Activated T-cell treated with anti-CD3 and anti-CD28 coated beads for 24 hours (primary cell): ENCODE data around the gene NTSR1.
A peak's percentile ranks its signal among the peaks of the same experiment; 100 is the strongest.

Experiments used
- DNase-seq: peaks from one replicate; pipeline ENCODE4 v3.0.0-alpha.2; 2020; ENCODE audit warnings: low read depth

NTSR1 gene

DNA sequence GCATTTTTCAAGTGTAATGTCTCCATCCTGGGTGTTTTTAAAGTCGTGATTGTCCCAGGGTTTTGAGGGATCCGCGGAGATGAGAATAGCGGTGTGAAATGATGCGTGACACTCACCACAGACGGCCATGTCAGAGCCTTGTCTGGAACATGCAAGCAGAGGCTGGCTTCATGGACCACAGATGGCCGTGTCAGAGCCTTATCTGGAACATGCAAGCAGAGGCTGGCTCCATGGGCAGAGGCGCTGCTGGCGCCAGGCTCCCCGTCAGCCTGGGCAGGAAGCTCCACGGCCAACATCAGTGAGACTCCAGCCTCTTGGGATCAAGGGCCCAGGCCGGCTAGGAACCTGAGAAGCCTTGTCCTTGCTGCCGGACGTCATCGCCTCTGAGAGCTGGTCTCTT is 80.0 kb downstream of the NTSR1 start:
- no peak for DNase-seq

DNA sequence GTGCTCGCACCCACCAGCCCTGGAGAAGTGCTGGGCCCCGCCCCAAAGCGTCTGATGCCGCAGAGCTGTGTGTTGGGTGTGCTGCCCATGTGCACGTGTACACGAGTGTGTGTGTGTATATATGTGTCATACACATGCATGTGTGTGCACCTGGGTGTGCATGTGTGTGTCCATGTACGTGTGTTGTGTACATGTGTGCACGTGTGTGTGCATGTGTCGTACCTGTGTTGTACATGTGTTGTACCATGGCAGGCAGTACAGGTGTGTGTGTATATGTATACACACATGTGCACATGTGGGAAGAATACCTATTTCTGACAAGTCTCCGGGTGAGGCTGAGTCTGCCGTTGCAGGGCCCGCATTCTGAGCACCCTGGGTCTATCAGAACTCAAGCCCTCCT is 81.4 kb downstream of the NTSR1 start:
- no peak for DNase-seq

DNA sequence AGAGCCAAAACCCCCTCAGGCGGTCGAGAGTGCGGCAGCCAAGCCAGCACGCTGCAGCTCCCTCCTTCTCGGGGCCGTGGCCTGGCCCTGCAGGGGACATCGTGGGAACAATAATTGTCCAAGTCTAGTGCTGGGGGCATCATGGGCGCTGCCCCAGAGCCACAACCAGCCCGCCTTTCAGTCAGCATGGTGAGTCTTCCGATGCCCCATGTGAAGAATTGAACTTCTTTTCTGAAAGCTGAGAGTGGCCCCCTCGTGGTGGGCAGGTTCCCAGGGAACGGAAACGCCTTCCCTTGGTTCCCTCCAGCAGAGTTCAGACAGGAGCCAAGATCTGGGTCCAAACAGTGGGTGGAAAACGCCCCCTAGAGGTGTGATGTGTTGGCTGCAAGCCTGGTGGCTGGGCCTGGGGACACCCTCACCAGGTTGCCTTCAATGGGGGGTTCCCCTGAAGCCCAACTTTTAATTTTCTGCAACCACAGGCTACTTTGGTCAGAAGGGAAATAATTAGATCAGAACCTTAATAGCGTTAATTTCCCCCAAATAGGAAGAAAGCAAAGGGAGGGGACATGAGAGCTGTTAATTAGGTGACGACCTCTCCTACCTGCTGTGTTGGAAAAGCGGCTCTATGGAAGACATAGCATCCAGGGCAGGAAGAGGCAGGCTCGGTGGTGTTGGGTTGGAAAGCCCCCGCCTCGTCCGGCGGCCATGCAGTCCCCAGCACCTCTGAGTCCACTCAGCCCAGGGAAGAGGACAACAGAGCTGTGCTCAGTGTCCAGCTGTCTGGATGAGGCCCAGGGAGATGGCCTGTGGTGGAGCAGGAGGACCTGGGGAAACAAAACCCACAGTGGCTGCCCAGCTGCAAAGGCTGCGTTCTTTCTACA is 82.9 kb downstream of the NTSR1 start:
- DNase-seq = peak; percentile 67

DNA sequence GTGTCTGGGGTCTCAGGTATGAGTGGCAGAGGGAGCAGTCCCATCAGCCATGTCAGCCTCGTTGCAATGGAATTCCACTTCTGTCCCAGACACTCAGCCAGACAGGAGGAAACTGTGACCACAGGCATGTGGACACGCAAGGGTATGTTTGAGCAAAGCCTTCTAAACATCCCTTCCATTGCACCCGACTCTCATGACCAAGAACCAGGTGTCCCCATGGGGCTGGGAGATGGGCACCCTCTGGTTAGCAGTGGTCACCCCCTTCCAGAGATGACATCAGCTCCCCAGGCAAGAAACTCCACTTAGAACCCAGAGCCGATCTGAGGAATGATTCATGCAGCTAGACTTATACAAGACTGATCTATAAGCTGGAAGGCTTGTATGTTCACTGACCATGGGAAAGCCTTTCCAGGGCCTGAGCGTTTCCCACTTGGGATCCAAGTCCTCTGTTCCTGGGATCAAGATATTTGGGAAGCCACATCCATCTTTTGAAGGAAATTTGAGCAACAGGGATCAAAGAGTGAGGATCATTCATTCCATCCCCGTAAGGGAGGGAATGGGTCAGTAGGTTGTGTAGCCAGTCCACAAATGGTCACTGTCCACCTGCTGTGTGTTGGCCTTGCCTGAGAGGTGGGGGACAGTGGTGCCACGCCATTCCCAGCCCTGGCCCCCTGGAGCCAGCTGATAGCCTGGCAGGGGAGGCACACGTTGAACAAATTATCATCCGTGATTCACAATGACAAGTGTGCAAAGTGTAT is 83.7 kb downstream of the NTSR1 start:
- DNase-seq = no peak

DNA sequence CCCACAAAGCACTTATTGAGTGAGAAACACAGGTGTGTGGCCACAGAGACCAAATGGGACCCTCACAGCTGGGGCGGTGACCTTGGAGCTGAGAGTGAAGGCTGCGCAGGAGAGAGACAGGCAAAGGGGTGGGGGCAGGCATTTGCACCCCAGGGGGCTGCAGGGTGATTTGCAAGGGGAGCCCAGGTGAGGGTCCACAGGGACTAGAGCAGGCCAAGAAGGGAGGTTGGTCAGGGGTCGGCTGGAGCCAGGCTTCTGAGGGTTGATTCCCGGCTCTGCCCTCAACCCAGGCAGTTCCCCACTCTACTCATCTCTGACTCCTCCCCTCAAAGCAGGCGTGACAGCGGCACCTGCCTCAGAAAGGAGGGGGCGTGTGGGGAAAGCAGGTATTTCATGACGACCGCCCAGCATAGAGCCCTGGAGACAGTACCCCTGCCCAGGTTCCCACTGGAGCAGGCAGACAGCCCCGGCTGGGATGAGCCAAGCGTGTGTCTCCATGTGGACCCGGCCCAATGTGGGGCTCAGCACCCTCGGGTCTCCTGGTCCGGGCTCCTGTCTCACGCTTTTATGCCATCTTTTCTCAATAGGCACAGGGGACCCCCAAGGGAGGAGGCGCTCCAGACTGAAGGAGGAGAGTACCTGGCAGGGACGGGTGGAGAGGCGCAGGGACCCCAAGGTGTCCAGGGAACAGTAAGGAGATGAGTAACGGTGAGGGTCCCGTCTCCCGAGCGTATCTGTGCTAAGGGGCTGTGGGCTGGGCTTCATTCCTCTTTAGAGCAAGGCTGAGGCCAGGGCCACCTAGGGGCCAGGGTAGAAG is 84.5 kb downstream of the NTSR1 start:
- DNase-seq = no peak

DNA sequence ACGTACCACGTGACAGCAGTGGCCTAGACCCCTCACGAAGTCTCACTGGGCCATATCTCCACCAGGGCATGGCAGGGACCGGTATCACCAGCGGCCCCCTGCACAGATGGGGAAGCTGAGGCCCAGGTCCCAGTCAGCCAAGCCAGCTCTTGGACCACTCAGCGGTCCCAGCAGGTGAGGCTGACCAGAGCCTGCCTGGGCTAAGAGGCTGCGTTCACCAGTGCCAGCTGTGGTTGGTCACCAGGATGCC is 85.0 kb downstream of the NTSR1 start:
- no peak for DNase-seq

DNA sequence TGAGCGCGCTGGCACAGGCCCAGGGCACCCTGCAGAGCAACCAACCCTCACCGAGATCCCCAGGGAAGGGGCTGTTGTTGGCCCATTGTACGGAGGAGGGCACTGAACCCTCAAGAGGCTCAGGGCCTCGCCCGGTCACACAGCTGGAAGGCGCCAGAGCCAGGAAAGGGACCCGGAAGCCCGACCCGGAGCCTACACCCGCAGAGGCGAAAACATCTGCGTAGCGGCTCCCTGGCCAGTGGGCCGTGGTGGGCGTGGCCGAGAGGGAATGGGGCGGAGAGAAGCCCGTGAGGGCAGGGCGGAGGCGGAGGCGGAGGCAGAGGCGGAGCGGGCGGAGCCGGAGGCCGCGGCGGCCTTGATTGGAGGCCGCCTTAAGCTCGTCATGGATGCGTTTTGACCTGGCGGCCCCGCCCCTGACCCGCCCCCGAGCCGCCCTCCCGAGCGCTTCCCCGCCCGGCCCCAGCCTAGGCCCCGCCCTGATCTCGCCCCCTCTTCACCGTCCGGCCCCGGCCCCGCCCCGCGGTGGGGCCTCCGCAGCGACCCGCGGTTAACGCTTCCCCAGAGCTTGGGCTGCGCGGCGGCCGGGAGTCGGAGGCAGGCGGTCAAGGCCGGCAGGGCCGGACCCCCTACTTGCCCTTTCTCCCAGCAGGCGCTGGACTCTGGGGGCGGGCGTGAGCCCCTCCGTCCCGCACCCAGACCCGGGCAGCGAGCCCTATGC is 85.5 kb downstream of the NTSR1 start:
- peak; percentile 83 for DNase-seq

DNA sequence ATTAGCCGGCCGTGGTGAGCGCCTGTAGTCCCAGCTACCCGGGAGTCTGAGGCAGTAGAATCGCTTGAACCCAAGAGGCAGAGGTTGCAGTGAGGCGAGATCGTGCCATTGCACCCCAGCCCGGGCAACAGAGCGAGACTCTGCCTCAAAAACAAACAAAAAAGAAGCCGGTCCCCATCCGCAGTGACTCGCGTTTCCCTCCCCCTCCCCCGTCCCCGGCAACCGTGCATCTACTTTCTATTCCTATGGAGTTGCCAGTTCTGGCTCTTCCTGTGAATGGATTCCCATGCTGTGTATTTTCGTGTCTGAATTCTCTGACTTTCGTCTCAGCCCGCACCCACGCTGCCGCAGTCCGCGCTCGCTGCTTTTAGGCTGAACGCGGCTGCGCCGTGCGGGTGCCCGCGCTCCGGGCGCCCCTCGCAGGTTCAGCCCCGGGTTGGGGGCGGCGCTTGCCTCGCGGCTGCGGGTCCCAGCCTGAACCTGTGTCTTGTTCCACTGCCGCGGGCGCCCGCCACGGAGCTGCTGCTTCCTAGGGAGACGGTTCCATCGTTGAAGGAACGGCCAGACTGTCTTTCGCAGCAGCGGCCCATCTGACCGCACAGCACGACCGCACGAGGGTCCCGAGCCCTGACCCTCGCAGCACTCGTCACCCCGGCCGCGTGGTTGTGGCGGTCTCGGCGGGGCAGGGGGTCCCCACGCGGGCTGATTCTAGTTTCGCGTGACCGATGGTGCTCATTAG is 86.6 kb downstream of the NTSR1 start:
- peak; percentile 61 for DNase-seq

DNA sequence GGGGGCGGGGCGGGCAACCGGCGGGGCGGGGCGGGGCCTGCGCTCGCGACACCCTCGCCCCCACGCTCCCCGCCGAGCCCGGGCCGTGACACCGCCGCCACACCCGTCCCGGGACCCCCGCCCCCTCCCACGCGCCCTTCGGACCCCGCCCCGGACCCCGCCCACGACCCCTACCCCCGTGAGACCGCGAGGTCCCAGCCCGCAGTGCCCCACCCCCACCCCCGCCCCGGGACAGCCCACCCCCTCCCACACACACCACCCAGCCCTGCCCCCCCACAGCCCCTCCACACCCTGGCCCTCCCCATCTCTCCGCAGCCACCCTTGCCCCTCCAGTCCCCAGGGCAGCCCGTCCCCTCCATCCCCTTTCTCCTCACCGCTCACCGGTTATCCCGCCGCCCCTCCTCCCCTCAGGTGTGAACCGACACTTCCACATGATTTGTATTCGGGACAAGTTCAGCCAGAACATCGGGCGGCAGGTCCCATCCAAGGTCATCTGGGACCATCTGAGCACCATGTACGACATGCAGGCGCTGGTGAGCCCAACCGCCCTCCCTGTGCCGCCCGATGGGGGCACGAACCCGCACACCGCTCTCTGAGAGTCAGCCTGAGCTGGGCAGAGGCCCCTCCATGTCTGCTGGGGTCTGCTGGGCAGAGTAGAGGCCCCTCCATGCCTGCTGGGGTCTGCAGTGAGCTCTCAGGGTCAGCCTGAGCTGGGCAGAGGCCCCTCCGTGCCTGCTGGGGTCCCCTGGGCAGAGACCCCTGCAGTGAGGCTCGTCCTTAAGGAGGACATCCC is 88.3 kb downstream of the NTSR1 start:
- DNase-seq = no peak

DNA sequence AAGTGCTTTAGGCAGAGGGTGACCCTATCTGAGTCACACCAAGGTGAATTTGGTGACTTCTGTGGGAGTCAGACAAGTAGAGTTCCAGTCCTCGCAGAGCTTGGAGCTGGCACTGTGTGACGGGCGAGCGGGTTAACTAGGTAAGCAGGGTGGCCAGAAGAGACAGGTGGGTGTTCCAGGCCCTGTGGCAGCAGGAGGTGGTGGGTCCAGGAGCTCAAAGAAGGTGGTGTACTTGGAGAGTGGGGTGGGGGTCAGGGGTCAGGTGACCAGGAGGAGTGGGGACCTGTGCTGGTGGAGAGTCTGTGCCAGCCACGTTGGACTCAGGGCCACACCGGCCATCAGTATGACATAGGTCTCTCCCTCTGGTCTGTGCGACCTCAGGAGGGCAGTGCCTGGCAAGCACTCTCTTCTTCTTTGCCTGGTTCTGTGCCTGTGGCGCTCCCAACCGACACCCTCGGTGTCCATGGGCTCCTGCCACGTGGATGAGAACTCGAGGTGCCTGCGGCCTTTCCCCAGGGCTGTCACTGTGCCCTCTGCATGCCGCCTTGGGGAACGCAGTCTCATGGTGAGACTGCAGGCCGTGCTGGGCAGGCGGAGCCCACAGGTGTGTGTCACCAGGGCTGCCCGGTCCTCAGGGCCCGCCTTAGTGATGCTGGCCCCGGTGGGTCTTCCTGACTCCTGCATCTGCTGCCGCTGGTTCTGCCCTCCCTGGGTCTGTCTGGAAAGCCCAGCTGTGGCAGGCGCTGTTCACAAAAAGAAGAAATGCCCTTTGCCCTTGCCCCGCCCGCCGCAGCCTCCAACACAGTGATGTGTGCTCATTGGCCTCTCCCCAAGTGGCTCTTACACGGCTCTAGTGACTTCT is 89.3 kb downstream of the NTSR1 start:
- DNase-seq = no peak

DNA sequence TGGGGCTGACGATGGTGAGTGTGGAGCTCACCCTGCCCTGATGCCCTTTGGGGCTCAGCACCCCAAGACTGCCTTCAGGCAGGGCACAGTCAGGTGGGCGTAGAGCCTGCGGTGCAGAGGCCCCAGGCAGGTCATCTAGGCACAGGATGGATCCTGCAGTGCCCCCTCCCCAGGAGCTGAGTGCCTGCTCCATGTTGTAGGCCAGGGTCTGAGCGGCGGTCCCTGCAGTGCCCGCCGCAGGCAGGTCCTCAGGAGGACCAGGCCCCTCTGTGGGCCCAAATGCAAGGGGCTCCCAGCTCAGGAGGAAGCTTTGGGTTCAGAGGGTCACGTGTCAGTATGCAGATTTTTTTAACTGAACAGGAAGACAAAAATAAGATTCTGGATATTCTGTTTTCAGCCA is 90.4 kb downstream of the NTSR1 start:
- DNase-seq = no peak

DNA sequence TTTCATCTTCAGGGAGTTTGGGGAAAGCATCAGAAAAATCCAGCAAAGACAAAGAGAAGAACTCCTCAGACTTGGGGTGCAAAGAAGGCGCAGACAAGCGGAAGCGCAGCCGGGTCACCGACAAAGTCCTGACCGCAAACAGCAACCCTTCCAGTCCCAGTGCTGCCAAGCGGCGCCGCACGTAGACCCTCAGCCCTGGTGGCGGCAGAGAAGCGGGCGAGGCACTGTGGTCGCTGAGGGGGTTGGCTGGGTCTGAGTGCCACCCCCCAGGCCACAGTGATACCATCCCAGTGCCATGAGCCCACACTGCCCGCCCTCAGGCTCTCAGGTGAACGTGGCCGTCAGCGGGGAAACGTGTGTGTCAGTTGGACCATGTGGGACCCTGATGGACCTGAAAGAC is 90.8 kb downstream of the NTSR1 start:
- no peak for DNase-seq

DNA sequence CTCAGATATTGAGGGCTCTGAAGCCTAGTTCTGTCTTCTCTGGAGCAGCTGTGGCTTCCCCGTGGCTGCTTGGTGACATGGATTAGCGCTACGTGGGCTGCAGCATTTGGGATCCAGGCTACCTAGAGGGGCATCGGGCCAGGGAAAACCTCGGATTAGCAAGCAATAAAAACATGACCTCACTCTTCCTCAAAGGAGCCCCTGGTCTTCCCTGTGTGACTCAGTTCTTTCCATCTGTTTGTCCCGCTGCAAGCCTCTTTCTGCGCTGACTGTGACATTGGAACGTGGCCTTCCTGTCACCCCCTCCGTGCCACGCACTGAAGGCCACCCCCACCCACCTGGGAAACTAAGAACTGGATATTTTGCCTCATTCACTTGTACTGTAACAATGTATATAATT is 91.2 kb downstream of the NTSR1 start:
- no peak for DNase-seq

DNA sequence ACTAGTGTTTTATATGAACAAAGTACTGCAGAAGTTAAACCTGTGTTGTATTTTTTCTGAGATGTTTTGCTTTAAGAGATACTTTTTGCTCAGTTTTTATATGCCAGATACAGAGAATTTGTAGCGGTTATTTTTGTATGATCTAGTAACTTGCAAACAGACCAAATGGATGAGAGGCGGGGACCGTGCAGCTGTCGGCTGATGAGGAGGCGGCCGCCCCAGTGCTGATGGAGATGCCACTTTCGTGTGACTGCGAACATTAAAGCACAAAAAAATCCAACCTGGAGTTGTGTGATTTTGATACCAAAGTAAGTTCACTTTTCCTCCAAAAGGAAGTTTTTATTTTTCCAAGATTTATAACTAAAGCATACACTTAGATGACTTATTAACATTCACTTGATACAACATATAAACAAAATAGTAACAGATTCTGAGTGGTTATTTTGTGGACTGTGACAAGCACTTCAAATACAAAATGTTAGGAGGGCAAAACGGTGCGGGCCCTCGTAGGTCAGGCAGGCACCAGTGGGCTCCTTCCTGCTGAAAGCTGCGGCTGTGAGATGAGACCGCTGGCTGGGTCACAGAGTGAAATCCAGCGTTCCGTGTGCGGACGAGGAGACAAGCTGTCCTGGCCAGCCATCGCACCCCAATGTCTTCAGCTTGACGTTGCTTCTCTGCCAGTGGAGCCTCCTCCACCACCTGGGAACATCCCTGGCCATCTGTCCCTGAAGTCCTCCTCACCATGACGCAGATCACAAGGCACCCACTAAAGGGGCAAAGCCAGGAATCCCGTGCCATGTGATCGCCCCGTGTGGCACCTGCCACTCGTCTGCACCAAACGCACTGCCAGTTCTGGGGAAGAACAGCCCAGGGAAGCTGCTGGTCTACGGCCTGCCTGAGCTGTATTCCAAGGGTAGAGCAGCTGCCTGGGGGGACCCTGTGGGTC is 92.0 kb downstream of the NTSR1 start:
- no peak for DNase-seq

DNA sequence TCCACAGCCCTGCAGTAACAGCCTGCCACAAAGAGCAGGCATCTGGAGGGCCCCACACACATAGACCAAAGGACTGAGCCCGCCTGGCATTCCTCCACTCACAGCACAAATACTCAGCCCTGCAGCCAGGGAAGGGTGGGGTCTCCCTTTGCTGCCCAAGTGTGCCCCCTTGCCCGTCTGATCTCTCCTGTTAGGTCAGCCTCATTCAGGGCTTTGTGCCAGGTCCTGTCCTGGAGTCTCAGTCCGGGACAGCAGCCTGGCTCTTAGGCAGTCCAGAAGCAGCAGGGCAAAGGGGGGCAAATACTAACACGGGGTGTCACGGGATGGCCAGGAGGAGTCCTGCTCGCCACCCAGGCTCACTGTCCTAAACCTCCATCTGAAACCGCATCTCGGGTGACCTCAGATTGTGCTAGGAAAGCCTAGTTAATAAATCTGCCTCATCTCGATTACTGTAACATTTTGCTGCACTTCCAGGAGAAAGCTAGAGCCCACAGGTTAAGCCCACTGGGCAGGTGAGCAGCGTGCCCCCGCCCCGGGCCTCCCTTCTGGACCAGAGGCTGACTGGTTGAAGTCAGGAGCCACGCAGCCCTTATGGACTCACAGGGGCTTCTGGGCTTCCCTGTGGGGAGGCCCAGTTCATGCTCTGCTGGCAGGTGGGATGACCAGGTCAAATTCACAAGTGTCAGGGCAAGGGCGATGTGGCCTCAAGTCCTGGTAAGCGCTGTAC is 92.8 kb downstream of the NTSR1 start:
- DNase-seq = no peak

DNA sequence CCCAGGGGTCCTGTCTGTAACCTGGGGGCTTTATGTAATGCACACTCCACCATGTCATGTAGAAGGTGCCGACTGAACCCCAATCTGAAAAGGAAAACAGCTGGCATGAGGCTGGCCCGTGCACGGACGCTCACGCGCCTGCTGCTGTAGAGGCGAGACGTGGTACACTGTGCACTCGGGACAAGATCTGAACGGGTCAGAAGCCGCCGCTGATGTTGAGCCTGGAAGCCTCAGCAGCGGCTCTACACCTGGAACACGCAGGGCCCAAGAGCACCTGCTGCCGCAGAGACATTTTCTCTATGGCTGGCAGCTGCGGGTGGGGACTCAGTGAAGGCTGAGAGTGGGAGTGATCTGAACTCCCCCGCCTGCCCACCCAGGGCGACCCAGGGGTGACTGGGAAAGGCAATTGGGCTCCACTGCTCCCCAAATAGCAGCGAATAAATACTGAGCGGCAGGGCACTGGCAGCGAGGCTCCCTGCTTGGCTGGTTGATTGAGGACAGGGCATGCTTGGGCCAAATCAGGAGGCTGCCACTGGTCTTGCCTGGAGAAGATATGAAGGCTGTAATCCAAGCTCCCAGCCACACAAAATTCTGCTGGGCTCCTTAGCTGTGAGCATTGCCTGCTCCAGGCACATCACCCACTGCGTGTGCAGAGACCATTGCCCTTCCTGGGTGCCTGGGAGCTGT is 93.5 kb downstream of the NTSR1 start:
- DNase-seq = no peak

DNA sequence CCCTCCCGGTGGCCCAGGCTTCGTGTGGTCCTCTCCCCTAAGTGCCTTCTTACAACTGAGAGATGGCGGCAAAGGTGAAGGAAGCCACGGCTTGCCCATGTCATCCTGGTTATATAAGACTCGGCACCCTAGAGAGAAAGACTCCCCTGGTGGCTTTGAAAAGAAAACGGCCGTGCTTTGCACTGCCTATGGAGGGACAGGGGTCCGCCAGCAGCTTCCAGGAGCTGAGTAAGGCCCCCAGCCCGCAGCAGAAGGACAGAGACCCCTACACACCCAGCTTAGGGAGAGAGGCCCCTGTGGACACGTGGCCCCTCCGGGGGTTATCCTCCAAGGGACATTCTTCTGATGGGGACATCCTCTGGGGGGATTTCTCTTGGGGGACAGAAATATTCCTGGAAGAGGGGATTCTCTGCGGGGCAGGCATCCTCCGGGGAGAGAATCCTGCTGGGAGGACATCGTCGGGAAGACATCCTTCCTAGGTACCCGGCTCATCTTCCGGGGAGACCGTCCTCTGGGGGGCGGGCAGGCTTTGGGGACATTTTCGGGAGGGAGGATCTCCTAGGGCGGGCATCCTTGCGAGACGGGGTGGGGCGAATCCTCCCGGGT is 95.5 kb downstream of the NTSR1 start:
- DNase-seq = no peak
